SK-N-SH treated with all-trans-retinoic acid at 6 μM for 48 hours (cell line): Measurements from ENCODE around the gene SLC38A3.

Experiments
- ATAC-seq: fragments of 200-7000 bp; cut with Tn5 transposase; 3 replicates; pipeline ENCODE4 v1.9.1; 2020; ENCODE audit warnings: mild to moderate bottlenecking, moderate library complexity
- ARNTL ChIP-seq: fragments of 450-650 bp; formaldehyde crosslinking; IDR thresholded peaks from 2 replicates; pipeline ENCODE4 v1.5.0; 2020; ENCODE audit warnings: low read depth, mild to moderate bottlenecking, moderate library complexity, borderline replicate concordance
- BACH2 ChIP-seq: fragments of 250-450 bp; sonication (Bioruptor Pico); IDR thresholded peaks from 2 replicates; pipeline ENCODE4 v1.9.0; 2021; ENCODE audit warnings: mild to moderate bottlenecking, borderline replicate concordance
- CSDC2 ChIP-seq: fragments of 250-450 bp; sonication (Bioruptor Pico); IDR thresholded peaks from 2 replicates; pipeline ENCODE4 v1.5.0; 2020; ENCODE audit warnings: mild to moderate bottlenecking, moderate library complexity
- GLIS3 ChIP-seq: fragments of 250-450 bp; sonication (Bioruptor Pico); IDR thresholded peaks from 2 replicates; pipeline ENCODE4 v1.5.0; 2020; ENCODE audit warnings: mild to moderate bottlenecking, moderate library complexity
- ISL1 ChIP-seq: fragments of 250-450 bp; sonication (Bioruptor Pico); IDR thresholded peaks from 2 replicates; pipeline ENCODE4 v2.1.2; 2022; ENCODE audit warnings: mild to moderate bottlenecking, moderate library complexity
- OSR1 ChIP-seq: fragments of 250-450 bp; sonication (Bioruptor Pico); IDR thresholded peaks from 2 replicates; pipeline ENCODE4 v1.8.0; 2022; ENCODE audit warnings: moderate library complexity, mild to moderate bottlenecking, inconsistent platforms
- PPARA ChIP-seq: fragments of 250-450 bp; sonication (Bioruptor Pico); IDR thresholded peaks from 2 replicates; pipeline ENCODE4 v1.5.0; 2020; ENCODE audit warnings: mild to moderate bottlenecking, borderline replicate concordance
- RARB ChIP-seq: fragments of 250-450 bp; sonication (Bioruptor Pico); IDR thresholded peaks from 2 replicates; pipeline ENCODE4 v1.8.0; 2021; ENCODE audit warnings: mild to moderate bottlenecking, moderate library complexity
- SNAI2 ChIP-seq: fragments of 250-450 bp; sonication (Bioruptor Pico); IDR thresholded peaks from 2 replicates; pipeline ENCODE4 v1.5.0; 2020; ENCODE audit warnings: mild to moderate bottlenecking, moderate library complexity
- ZFP3 ChIP-seq: fragments of 250-450 bp; sonication (Bioruptor Pico); IDR thresholded peaks from 2 replicates; pipeline ENCODE4 v1.5.0; 2020; ENCODE audit warnings: mild to moderate bottlenecking, moderate library complexity
- ZFP30 ChIP-seq: fragments of 450-650 bp; formaldehyde crosslinking; IDR thresholded peaks from 2 replicates; pipeline ENCODE4 v1.5.0; 2022; ENCODE audit warnings: mild to moderate bottlenecking, moderate library complexity
- ZNF565 ChIP-seq: fragments of 450-650 bp; formaldehyde crosslinking; conservative IDR thresholded peaks from 2 replicates; pipeline ENCODE4 v1.5.0; 2020; ENCODE audit warnings: low read depth, mild to moderate bottlenecking, moderate library complexity
- ZNF70 ChIP-seq: fragments of 450-650 bp; formaldehyde crosslinking; IDR thresholded peaks from 2 replicates; pipeline ENCODE4 v1.5.0; 2020; ENCODE audit warnings: mild to moderate bottlenecking, moderate library complexity
- TF ChIP-seq, protein P1 (sequence below): fragments of 250-450 bp; sonication (Bioruptor Pico); IDR thresholded peaks from 2 replicates; pipeline ENCODE4 v1.5.1; 2021; ENCODE audit warnings: mild to moderate bottlenecking, moderate library complexity
- TF ChIP-seq, protein P2 (sequence below): fragments of 250-450 bp; sonication (Bioruptor Pico); IDR thresholded peaks from 2 replicates; pipeline ENCODE4 v1.5.1; 2020; ENCODE audit warnings: low read depth, mild to moderate bottlenecking, moderate library complexity
- TF ChIP-seq, protein P3 (sequence below): fragments of 250-450 bp; sonication (Bioruptor Pico); IDR thresholded peaks from 2 replicates; pipeline ENCODE4 v1.8.0; 2021; ENCODE audit warnings: low read depth, mild to moderate bottlenecking, moderate library complexity, borderline replicate concordance

The SLC38A3 gene

DNA sequence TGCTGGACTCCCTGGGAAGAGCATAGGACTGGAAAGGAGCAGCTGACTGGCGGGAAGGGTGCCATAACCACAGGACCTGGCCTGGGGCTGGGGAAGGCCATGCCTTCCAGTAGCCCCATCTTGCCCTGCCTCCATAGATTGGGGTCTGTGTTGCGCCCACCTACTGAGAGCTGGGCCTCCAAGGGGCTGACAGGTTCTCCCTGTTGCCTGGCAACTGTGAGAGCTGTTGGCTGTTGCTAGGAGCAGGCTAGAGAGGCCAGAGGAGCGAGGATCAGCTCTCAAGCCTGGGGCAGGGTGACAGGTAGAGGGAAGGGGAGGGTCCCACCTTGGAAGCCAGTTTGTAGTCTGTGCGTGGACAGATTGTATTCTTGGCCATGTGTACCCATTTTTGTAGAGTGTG lies 28.1 kb downstream of the SLC38A3 start (continued):
- TF ChIP-seq ARNTL (CRISPR knock-in tag): no peak

DNA sequence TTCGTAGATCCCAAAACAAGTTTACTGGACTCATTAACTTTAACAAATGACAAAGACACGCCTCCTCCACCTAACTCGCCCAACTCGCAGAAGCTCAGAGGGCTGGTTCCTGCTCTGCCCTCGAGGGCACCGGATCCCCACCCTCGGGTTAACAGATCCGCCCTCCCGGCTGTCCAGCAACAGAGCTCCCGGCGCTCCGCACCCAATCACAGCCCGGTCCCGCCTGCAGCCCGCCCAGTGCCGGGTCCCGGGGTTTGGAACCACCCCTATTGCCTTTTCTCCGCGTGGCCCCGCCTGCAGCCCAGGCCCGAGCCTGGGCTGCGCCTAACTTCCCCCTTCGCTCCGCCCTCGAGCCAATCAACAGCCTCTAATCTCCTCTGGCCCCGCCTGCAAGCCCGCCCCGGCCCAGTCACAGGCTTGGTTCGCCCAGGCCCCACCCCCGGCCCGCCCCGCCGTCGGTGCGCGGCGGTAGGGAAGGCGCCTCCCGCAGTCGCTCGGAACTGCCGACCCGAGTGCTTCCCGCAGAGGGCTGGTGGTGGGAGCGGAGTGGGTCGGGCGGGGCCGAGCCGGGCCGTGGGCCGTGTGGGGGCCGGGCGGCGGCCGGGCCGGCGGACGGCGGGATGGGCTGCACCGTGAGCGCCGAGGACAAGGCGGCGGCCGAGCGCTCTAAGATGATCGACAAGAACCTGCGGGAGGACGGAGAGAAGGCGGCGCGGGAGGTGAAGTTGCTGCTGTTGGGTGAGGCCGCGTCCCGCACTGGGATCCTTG lies 30.8 kb downstream of the SLC38A3 start, which contains the start of gene GNAI2:
GNAI2 (plus strand) TSS at position 489 of the 768 bp plus-strand sequence; CDS start at position 621, 132 bp downstream.
- TF ChIP-seq, protein P1, sequence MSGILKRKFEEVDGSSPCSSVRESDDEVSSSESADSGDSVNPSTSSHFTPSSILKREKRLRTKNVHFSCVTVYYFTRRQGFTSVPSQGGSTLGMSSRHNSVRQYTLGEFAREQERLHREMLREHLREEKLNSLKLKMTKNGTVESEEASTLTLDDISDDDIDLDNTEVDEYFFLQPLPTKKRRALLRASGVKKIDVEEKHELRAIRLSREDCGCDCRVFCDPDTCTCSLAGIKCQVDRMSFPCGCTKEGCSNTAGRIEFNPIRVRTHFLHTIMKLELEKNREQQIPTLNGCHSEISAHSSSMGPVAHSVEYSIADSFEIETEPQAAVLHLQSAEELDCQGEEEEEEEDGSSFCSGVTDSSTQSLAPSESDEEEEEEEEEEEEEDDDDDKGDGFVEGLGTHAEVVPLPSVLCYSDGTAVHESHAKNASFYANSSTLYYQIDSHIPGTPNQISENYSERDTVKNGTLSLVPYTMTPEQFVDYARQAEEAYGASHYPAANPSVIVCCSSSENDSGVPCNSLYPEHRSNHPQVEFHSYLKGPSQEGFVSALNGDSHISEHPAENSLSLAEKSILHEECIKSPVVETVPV (CRISPR knock-in tag): no peak
- 0 out of 2 replicates have a peak, but pooled peaks have one; percentile 20 for TF ChIP-seq ZNF70 (CRISPR knock-in tag)
- TF ChIP-seq, all 23 proteins: peak for 1
- peak; percentile 92 for ATAC-seq

DNA sequence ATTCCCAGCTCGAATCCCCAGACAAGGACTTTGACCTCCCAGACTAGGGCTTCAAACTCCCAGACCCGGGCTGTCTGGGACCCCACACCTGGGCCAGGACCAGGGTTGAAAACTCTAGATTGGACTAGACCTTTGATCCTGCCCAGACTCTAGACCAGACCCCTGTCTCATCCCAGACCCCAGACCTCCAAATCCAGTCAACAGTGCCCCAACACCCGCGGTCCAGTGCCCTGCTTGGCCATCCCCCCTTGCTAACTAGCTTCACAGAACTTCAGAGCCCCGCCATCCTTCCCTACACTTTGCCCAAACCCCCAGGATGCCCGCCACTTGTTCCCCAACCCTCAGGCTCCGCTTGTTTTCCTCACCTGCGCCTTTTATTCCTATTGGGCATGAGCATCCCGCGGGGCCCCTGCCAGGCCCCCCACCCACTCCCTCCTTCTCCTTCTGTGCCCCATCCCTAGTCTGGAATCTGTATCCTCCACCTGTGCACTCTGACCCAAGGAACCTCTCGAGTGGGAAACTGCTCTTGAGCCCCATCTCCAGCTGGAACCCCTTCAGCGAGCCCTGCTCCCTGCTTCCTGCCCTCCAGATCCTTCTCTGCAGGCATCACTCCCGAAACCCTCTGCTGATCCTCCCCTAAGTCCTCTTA lies 31.5 kb downstream of the SLC38A3 start:
- no peak for ATAC-seq
- TF ChIP-seq RARB: no peak
- no peak for TF ChIP-seq GLIS3
- no peak for TF ChIP-seq CSDC2
- no peak for TF ChIP-seq BACH2 (CRISPR knock-in tag)
- TF ChIP-seq ISL1 (CRISPR knock-in tag): no peak
- TF ChIP-seq, protein P2, sequence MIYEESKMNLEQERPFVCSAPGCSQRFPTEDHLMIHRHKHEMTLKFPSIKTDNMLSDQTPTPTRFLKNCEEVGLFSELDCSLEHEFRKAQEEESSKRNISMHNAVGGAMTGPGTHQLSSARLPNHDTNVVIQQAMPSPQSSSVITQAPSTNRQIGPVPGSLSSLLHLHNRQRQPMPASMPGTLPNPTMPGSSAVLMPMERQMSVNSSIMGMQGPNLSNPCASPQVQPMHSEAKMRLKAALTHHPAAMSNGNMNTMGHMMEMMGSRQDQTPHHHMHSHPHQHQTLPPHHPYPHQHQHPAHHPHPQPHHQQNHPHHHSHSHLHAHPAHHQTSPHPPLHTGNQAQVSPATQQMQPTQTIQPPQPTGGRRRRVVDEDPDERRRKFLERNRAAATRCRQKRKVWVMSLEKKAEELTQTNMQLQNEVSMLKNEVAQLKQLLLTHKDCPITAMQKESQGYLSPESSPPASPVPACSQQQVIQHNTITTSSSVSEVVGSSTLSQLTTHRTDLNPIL (CRISPR knock-in tag): no peak
- no peak for TF ChIP-seq ZFP3 (CRISPR knock-in tag)
- no peak for TF ChIP-seq ZFP30
- TF ChIP-seq, protein P3, sequence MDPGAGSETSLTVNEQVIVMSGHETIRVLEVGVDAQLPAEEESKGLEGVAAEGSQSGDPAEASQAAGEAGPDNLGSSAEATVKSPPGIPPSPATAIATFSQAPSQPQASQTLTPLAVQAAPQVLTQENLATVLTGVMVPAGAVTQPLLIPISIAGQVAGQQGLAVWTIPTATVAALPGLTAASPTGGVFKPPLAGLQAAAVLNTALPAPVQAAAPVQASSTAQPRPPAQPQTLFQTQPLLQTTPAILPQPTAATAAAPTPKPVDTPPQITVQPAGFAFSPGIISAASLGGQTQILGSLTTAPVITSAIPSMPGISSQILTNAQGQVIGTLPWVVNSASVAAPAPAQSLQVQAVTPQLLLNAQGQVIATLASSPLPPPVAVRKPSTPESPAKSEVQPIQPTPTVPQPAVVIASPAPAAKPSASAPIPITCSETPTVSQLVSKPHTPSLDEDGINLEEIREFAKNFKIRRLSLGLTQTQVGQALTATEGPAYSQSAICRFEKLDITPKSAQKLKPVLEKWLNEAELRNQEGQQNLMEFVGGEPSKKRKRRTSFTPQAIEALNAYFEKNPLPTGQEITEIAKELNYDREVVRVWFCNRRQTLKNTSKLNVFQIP (CRISPR knock-in tag): no peak
- TF ChIP-seq, protein P1 (CRISPR knock-in tag): no peak

DNA sequence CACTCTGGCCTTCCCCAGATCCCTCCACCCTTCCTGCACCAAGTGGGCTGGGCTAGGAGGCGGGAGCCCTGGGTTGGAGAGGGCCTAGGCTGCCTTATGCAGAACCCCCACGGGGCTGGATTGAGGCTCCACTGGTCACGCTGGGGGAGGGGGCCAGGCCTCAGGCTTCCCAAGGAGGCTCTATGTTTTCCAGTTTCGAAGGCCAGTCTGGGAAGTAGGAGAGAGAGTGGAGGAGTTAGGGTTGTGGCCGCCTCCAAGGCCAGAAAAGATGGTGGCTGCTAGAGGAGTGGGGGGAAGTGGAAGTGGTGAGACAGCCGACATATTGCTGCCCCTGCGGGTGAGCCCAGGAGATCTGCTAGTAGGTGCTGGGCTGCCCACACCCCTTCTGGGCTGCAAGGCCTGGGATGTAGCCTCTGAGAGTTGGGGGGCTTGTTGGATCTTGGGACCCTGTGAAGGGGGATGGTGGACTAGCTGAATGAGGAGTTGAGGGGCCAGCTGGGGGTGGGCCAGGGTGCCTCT lies 32.1 kb downstream of the SLC38A3 start:
- TF ChIP-seq SNAI2 (CRISPR knock-in tag) (no peak), PPARA (CRISPR knock-in tag) (no peak), ARNTL (CRISPR knock-in tag) (no peak), ZNF565 (CRISPR knock-in tag) (no peak), ISL1 (CRISPR knock-in tag) (no peak), ZNF70 (CRISPR knock-in tag) (peak; percentile 51; the same call in 1 of the 2 replicates), OSR1 (CRISPR knock-in tag) (no peak)
- TF ChIP-seq, protein P2 (CRISPR knock-in tag): no peak
- peak; percentile 22 for ATAC-seq
